RWPE2 (cell line): ENCODE results near the gene TRMT10A.

Experiments used
- ATAC-seq: fragments of 200-7000 bp; cut with Tn5 transposase; 3 replicates; pipeline ENCODE4 v1.9.1; 2021; ENCODE audit warnings: low read depth
- DNase-seq: peaks from one replicate; pipeline ENCODE4 v3.0.0-alpha.2; 2020; ENCODE audit warnings: low spot score
- H3K27ac ChIP-seq: fragments of 450-650 bp; 2 replicates; pipeline ENCODE4 v1.5.1; 2017; ENCODE audit warnings: mild to moderate bottlenecking; ENCODE audit not compliant: poor library complexity, severe bottlenecking
- H3K27me3 ChIP-seq: fragments of 250-450 bp; sonication (Bioruptor Pico); 2 replicates; pipeline ENCODE4 v1.5.1; 2021; ENCODE audit warnings: mild to moderate bottlenecking, moderate library complexity; ENCODE audit not compliant: insufficient read depth, poor library complexity, severe bottlenecking
- H3K36me3 ChIP-seq: fragments of 250-450 bp; sonication (Bioruptor Pico); 2 replicates; pipeline ENCODE4 v1.5.1; 2020; ENCODE audit warnings: low read depth, mild to moderate bottlenecking, moderate library complexity
- H3K4me1 ChIP-seq: fragments of 250-450 bp; sonication (Bioruptor Pico); 2 replicates; pipeline ENCODE4 v1.5.1; 2021; ENCODE audit warnings: mild to moderate bottlenecking, moderate library complexity; ENCODE audit not compliant: insufficient read depth, poor library complexity, severe bottlenecking
- H3K4me3 ChIP-seq: fragments of 250-450 bp; sonication (Bioruptor Pico); 2 replicates; pipeline ENCODE4 v1.5.1; 2021; ENCODE audit warnings: mild to moderate bottlenecking, moderate library complexity; ENCODE audit not compliant: severe bottlenecking
- H3K9me3 ChIP-seq: fragments of 250-450 bp; sonication (Bioruptor Pico); 2 replicates; pipeline ENCODE4 v1.5.1; 2021; ENCODE audit warnings: mild to moderate bottlenecking, moderate library complexity; ENCODE audit not compliant: severe bottlenecking
- CTCF ChIP-seq: fragments of 450-650 bp; IDR thresholded peaks from one replicate; pipeline ENCODE4 v1.5.1; 2017; ENCODE audit warnings: mild to moderate bottlenecking, moderate library complexity; ENCODE audit not compliant: poor library complexity, severe bottlenecking

TRMT10A gene

GRCh38 chr4:99587309-99587708 lies 23.5 kb upstream of the TRMT10A start:
- no peaks in the 10 kb centered on the region for H3K27me3 ChIP-seq
- H3K4me3 ChIP-seq: no peak overlapping the region
- ATAC-seq (no peak), DNase-seq (no peak)
- 0 out of 2 replicates have a peak, but pooled peaks cover 3% of the 10 kb centered on the region for H3K36me3 ChIP-seq
- no peaks in the 10 kb centered on the region for H3K4me1 ChIP-seq
- no peaks in the 10 kb centered on the region for H3K9me3 ChIP-seq
- no peak overlapping the region for H3K27ac ChIP-seq
- TF ChIP-seq CTCF: no peak

GRCh38 chr4:99586797-99587196 lies 23.0 kb upstream of the TRMT10A start:
- H3K9me3 ChIP-seq: no peaks in the 10 kb centered on the region
- no peak for TF ChIP-seq CTCF
- no peaks in the 10 kb centered on the region for H3K27me3 ChIP-seq
- no peak for DNase-seq
- no peak overlapping the region for H3K27ac ChIP-seq
- no peak for ATAC-seq
- H3K36me3 ChIP-seq: 0 out of 2 replicates have a peak, but pooled peaks cover 3% of the 10 kb centered on the region
- no peak overlapping the region for H3K4me3 ChIP-seq
- H3K4me1 ChIP-seq: no peaks in the 10 kb centered on the region

GRCh38 chr4:99586322-99586721 lies 22.5 kb upstream of the TRMT10A start:
- ATAC-seq (no peak), DNase-seq (no peak)
- no peak overlapping the region for H3K4me3 ChIP-seq
- H3K27ac ChIP-seq: no peak overlapping the region
- H3K9me3 ChIP-seq: no peaks in the 10 kb centered on the region
- H3K4me1 ChIP-seq: no peaks in the 10 kb centered on the region
- no peak for TF ChIP-seq CTCF
- H3K36me3 ChIP-seq: 0 out of 2 replicates have a peak, but pooled peaks cover 3% of the 10 kb centered on the region
- H3K27me3 ChIP-seq: no peaks in the 10 kb centered on the region

GRCh38 chr4:99585516-99585915 lies 21.7 kb upstream of the TRMT10A start:
- Histone ChIP-seq H3K9me3 (no peaks in the 10 kb centered on the region), H3K36me3 (0 out of 2 replicates have a peak, but pooled peaks cover 3% of the 10 kb centered on the region), H3K4me1 (no peaks in the 10 kb centered on the region), H3K4me3 (no peak overlapping the region), H3K27ac (no peak overlapping the region), H3K27me3 (no peaks in the 10 kb centered on the region)
- no peak for ATAC-seq
- DNase-seq: no peak
- no peak for TF ChIP-seq CTCF

GRCh38 chr4:99578714-99579113 lies 14.9 kb upstream of the TRMT10A start:
- H3K9me3 ChIP-seq: no peaks in the 10 kb centered on the region
- no peaks in the 10 kb centered on the region for H3K4me1 ChIP-seq
- H3K27ac ChIP-seq: no peak overlapping the region
- TF ChIP-seq CTCF: no peak
- DNase-seq (no peak), ATAC-seq (no peak)
- H3K4me3 ChIP-seq: no peak overlapping the region
- H3K27me3 ChIP-seq: no peaks in the 10 kb centered on the region
- 0 out of 2 replicates have a peak, but pooled peaks cover under 1% of the 10 kb centered on the region for H3K36me3 ChIP-seq
